GM21576 (cell line): ENCODE data around the gene RASA3.
"Not testable (repeated sequence)": the region's sequence is repeated elsewhere in the genome, so short reads cannot be mapped to it uniquely, and the experiment has no call there.

Experiments
- ATAC-seq: cut with Tn5 transposase; IDR thresholded peaks from one replicate; pipeline ENCODE4 v1.9.1; 2021; ENCODE audit warnings: mild to moderate bottlenecking, moderate library complexity; ENCODE audit not compliant: unreplicated experiment

The RASA3 gene

GRCh38 chr13:114115796-114116195 is 16.6 kb downstream of the RASA3 start:
- ATAC-seq, result no peak

GRCh38 chr13:114115191-114115671 is 17.2 kb downstream of the RASA3 start:
- no peak for ATAC-seq

GRCh38 chr13:114114666-114115065 is 17.8 kb downstream of the RASA3 start:
- not testable (repeated sequence) for ATAC-seq

- ATAC-seq, result no peak
Observed at GRCh38 chr13:114114006-114114640, 18.3 kb downstream of the RASA3 start.

- ATAC-seq, result not testable (repeated sequence)
Observed at GRCh38 chr13:114113395-114113794, 19.0 kb downstream of the RASA3 start.

GRCh38 chr13:114112826-114113322 is 19.5 kb downstream of the RASA3 start:
- no peak for ATAC-seq

GRCh38 chr13:114112231-114112825 is 20.1 kb downstream of the RASA3 start:
- ATAC-seq, result no peak

- no peak for ATAC-seq
Observed at GRCh38 chr13:114111577-114111976, 20.8 kb downstream of the RASA3 start.

- not testable (repeated sequence) for ATAC-seq
Observed at GRCh38 chr13:114110830-114111189, 21.6 kb downstream of the RASA3 start.

GRCh38 chr13:114110091-114110829 is 22.2 kb downstream of the RASA3 start:
- ATAC-seq, result peak; percentile 74

GRCh38 chr13:114109641-114110041 is 22.8 kb downstream of the RASA3 start:
- no peak for ATAC-seq

GRCh38 chr13:114108894-114109293 is 23.5 kb downstream of the RASA3 start:
- ATAC-seq, result no peak

GRCh38 chr13:114108141-114108761 is 24.2 kb downstream of the RASA3 start:
- ATAC-seq, result no peak

GRCh38 chr13:114107686-114108081 is 24.7 kb downstream of the RASA3 start:
- no peak for ATAC-seq

GRCh38 chr13:114106991-114107685 is 25.3 kb downstream of the RASA3 start:
- ATAC-seq, result no peak

GRCh38 chr13:114106526-114106925 is 25.9 kb downstream of the RASA3 start:
- no peak for ATAC-seq

- ATAC-seq, result no peak
Observed at GRCh38 chr13:114105521-114106225, 26.8 kb downstream of the RASA3 start.

- ATAC-seq, result no peak
Observed at GRCh38 chr13:114104655-114105520, 27.5 kb downstream of the RASA3 start.
